ENCODE data around the gene ATP2C1.

- TF ChIP-seq POLR2A (IDR thresholded peaks at IDR 0.05; ENCODE audit: low read depth, low read length) (no peak), CTCF (IDR thresholded peaks at IDR 0.05; ENCODE audit: extremely low read depth in 1 of 2, insufficient read depth in 1 of 2, low read depth in 1 of 2, low read length in 2 of 2) (no peak), JUN (IDR thresholded peaks at IDR 0.05; ENCODE audit: borderline replicate concordance, insufficient read depth, insufficient read length, low read depth) (no peak), POLR2AphosphoS5 (IDR thresholded peaks at IDR 0.05; ENCODE audit: insufficient read depth, low read depth, low read length) (no peak), EZH2 (IDR thresholded peaks at IDR 0.05; ENCODE audit: borderline replicate concordance, low read depth, low read length, severe bottlenecking) (no peak), GATA2 (IDR thresholded peaks at IDR 0.05; ENCODE audit: insufficient read depth, insufficient read length, low read depth, low read length) (no peak), MYC (IDR thresholded peaks at IDR 0.05; ENCODE audit: low read depth, low read length) (no peak)
- TF ChIP-seq, protein P1, sequence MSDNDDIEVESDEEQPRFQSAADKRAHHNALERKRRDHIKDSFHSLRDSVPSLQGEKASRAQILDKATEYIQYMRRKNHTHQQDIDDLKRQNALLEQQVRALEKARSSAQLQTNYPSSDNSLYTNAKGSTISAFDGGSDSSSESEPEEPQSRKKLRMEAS (IDR thresholded peaks at IDR 0.05; ENCODE audit: insufficient read depth, insufficient read length): no peak
Measured at GRCh38 chr3:130850044-130850797, 43.7 kb upstream of the ATP2C1 start.

All from endothelial cell of umbilical vein (primary cell).